Ramos (cell line): ENCODE measurements around the gene KYNU.

ENCODE experiments used
- in situ Hi-C: fragments of 300-500 bp; cut with MboI; formaldehyde crosslinking; loops from one replicate; pipeline ENCODE4 v1.14.3; 2022; ENCODE audit warnings: low sequenced_read_pairs; ENCODE audit not compliant: unreplicated experiment

Gene KYNU

DNA sequence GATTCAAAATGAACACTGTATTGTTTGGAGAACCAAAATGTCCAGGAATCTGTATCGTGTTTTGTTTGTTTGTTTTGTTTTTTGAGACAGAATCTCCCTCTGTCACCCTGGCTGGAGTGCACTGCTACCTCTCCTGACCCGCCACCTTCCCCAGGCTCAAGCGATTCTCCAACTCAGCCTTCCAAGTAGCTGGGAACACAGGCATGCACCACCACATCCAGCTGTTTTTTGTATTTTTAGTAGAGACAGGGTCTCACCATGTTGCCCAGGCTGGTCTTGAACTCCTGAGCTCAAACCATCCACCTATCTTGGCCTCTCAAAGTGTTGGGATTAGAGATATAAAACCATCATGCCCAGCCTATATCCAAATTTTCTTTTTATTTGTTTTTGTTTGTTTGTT is 74.6 kb downstream of the KYNU start:
- in situ Hi-C loops = no loop called here

DNA sequence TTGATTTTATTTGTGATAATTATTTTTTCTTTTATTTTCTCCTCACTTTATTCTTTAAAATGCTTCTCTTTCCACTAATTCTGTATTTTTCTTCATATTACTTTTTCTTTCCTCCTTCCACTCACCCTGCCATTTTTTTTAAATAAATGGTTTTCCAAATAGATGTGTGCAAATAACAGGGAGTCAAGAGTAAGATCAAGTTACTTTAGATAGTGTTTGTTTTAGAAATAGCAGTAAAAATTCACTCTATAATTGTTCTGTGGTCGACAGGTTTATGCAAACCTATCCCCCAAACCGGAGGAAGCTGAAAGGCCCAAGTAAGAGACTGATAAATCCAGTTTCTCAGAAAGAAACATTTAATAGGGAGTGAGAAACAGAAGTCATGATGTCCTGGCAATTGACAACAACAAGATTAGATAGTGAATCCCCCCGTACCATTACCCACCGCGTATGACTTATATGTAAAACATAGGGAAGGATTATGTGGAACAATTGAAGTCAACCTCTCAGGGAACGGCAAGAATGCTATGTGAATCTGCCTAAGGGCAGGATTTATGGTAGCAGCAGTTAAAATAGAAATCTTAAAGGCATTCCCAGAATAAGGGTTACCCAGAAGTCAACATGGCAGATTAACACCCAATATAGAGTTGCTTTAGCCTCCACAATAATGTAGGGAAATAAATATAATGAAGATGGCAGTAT is 75.5 kb downstream of the KYNU start:
- in situ Hi-C loops = no loop called here

DNA sequence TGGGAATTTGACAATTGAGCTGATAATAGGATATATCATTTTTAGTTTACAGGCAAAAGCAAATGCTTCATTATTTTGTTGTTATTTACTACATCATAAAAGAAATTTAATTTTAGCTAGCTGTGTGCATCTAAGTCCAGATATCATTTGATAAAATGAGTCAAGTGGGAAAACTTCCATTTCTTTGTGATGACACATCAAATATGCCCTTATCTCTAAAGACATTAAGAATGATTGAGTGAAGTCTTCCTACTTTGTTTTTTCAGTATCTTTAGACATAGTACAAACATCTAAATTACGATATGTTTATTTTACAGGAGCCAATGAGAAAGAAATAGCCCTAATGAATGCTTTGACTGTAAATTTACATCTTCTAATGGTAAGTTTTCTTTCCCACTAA is 77.0 kb downstream of the KYNU start:
- in situ Hi-C loops = no loop called here

DNA sequence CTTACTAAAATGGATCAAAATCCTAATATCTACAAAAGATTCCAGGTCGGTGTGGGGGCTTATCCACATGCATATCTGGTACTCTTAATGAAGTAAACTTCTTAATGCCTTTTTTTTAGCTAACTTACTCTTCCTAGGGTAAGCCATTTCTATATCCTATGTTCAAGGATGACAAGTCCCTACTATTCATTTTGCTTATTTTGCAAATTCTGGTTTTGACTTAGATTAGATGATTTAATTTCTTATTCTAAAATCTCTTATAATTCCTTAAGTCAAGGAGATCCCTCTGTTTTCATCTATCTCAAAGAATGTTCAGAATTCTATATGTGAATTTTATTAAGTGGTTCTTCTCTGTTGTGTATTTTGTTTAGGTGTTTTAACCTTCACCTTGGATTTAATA is 79.7 kb downstream of the KYNU start:
- in situ Hi-C loops = no loop called here

DNA sequence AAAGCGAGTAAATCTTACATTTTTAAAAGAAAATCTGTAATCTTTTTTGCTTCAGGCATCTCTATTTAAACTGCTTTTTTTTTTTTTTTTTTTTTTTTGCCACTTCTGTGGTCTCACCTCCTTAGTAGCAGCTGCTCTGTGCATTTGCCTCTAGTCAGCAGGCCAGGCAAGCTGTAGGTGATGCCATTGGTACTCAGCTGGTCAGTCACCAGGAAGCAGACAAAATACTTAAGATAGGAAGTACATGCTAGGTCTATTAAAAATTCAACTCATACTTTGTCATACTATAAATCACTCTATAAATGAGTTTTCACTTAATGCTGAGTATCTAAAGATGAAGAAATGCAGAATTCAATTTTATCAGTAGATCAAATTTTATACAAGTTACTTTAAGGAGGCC is 83.7 kb downstream of the KYNU start:
- in situ Hi-C loops = no loop called here

DNA sequence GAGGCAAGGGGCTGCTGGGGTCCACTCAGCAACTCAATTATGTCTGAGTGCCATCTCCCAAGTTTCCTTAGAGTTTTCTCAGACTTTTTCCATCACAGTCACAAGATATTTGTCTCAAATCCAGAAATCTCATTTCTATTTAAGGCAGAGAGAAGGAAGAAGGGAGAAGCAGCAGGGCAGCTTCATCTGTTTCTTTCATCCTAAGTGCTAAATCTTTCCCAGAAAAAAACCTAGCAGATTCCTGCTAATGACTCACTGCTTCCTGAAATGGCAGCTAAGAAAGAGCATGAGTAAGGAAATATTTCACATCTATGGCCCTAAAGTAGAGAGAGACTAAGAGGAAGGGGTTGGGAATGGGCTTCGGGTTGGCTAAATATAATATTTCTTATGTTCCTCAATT is 88.0 kb downstream of the KYNU start:
- in situ Hi-C loops = no loop called here

DNA sequence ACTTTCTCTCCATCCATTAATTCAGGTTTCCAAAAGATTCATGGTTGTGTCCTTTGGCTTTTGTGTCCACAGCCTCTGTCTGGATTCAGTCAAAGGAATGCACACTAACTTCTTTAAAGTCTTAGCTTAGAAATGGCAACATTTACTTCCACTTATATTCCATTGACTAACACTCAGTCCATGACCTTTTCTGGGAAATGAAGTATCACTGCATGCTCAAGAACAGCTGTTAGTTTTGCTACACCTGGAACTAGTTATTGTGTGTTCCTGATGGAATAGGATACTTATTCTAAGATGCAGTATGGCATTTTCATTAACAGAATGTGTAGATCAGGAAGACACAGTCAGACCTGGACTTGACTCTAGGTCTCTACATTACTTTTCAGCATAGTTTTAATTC is 88.8 kb downstream of the KYNU start:
- in situ Hi-C loops = no loop called here

DNA sequence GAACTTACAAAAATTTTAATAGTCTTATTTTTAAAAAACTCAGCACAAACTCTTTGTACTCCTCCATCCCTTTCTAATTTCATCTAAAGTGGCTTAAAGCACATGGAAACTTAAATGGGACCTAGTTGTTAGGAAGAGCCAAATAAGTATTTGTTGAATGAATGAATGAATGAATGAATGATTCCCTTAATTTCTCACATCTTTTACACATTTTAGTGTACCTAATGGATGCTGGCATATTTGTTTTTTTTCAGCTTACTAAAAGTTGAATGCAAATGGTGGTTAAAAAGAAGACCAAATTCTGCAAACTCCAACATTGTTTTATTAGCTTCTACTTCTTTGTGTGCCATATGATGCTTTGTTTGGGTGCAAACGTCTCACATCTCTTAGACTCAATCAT is 89.6 kb downstream of the KYNU start:
- in situ Hi-C loops = no loop called here

DNA sequence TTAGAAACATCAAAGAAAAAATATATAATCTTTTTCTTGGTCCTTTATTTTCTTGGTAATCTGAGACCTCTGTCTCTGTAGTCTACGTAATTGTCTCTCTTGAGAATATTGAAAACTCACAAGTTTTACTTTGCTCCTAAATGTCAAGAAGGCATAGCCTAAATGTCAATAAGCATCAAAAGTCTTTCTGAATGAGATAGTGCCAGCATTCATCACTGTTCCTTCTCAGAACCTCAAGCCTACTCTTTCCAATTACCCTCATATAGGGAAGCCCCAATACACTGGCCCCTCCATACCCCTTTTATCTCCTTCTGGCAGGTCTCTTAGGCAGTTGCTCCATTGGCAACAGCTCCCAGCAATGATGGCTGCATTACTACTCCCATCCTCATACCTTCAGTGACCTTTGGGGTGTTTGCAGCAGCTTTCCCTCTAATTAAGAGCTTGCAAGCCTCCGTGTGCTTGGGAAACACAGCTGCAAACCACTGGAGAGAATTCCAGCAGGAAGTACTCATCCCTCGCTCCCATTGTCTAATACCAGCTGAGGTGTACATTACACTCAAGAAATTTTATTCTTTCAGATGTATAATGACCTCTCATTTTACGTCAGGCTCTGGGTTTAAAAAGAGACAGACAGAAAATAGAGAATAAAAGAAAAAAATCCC is 95.8 kb downstream of the KYNU start:
- in situ Hi-C loops = no loop called here

DNA sequence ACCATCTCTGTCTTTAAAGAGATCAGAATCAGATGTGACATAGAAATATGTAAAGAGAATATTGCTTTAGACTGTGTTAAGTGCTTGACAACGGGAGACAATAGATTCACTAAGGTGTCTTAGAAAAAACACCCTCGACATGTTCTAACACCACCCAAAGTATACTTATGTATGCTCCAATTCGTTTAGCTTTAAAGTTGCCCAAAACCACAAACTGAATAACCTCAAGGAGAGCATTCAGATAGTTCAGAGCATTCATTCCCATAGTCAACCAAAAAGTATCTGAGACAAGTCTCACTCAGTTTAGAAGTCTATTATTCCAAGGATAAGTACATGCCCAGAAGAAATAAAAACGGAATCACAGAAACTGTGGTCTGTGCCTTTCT is 96.4 kb downstream of the KYNU start:
- in situ Hi-C loops = no loop called here

DNA sequence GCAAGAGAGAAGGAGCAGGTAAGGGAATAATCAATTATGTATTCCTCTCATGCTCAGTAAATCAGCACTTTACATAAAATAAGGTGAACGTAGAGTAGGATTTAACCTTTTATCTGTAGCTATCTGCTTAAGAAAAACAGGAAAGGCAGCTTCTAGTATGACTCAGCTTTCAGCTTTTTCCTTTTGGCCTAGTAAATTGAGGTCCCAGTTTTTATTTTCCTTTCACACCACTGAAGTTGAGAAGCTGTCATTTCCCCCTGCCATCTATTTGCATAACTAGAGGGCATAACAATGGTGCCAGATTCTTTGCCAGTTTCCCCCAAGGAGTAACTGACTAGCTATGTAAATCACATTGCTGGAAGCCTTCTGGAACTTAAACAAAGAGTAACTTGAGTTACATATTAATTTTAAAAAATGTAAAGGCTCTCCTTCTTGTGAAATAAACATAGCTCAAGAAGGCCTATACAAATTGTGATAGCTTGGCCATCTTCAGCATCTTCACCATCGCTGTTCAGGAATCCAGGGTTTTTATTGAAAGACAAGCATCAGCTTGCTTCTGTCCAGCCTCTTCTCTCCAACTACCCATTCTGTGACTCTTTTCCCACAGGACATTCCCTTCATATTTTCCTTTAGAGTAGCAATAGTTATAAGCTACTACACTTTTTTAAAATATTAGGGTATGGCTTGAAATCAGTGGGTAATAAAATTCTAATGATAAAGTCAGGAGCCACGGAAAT is 97.0 kb downstream of the KYNU start:
- in situ Hi-C loops = no loop called here

DNA sequence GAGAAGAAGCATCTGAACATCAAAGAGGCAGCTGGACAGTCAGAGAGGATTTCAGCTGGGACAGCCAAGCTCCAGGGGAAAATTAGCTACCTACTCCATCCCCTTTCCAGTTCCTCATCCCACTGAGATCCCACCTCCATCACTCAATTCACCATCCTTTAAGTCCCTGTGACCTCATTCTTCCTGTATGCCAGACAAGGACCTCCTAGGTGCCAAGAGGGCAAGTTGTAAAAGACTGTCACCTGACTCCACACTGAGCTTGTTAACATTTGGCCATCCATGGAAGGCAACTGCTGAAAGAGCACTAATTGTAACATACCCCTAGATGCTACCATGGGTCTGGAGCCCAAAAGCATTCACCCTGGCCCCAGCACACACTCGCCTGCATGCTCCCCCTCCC is 97.8 kb downstream of the KYNU start:
- in situ Hi-C loops = no loop called here

DNA sequence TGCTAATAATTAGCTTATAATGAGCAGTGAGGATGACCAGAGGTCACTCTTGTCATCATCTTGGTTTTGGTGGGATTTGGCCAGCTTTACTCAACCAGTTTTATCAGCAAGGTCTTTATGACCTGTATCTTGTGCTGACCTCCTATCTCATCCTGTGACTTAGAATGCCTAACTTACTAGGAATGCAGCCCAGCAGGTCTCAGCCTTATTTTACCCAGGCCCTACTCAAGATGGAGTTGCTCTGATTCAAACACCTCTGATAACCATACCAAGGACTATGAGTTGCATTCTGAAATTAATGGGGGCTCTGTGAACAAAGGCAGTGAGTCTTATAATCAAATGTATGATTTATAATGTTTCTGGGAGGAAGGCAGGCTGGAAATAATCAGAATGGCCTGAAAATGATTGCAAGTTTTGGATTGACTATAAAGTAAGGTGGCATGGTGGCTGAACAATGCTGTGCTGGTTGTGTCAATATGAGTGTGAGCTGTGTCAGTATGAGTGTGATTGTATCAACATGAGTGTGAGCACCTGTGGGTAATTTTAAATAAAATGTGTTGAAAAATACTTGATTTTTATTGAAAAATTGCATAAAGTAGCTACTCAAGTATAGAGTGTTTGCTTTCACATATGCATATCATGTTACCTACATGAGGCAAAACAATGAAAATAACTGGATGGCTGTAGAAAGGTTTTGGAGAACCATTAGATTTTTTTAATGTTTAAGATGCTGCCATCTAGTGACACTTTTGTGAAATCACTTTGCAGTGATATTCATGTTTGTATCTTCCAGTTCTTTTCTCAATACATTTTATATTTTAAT is 103.0 kb downstream of the KYNU start:
- in situ Hi-C loops = no loop called here

DNA sequence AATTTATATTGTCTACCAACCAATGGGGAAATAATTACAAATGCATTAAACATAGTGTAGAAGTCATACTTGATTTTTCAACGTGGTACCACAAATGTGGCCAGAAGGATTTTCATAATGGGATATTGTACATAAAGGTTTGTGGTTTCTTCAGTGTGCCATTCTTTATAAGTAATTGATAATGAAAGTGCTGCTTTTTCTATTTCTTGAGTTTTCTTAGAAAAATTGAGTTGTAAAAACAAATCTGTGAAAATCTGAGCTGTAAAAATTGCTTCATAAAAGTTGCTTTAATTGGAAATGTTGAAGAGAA is 103.6 kb downstream of the KYNU start:
- in situ Hi-C loops = no loop called here

DNA sequence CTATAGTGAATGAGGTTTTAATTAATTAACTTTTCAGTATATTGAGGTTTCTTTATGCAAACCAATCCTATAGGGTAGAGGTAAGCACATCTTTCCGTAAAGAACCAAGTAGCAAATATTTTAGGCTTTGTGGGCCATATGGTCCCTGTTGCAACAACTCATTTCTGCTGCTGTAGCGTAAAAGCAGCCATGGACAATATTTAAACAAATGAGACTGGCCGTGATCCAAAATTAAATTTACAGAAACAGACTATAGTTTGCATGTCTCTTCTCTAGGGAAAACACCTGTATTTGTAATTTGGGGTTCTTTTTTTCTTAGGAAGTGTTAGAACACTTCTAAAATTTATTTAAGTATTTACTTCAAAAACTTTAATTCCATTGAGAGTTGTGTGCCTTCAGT is 104.3 kb downstream of the KYNU start:
- in situ Hi-C loops = no loop called here

DNA sequence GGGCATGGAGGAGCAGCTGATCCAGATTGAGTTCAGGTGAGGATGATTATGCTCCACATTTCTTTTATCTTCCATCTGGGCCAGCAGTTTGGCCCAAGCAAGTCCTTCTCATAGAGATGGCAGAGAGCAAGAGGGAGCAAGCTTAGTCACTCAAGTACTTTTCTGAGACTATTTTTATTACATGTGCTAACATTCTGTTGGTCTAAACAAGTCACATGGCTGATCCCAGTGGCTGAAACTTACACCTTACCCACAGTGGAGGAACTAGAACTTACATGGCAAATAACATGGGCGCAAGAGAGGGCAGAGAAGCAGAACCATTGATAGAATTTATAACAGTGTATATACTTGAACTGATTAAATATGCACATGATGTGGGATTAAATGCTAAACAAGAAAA is 105.7 kb downstream of the KYNU start:
- in situ Hi-C loops = no loop called here

DNA sequence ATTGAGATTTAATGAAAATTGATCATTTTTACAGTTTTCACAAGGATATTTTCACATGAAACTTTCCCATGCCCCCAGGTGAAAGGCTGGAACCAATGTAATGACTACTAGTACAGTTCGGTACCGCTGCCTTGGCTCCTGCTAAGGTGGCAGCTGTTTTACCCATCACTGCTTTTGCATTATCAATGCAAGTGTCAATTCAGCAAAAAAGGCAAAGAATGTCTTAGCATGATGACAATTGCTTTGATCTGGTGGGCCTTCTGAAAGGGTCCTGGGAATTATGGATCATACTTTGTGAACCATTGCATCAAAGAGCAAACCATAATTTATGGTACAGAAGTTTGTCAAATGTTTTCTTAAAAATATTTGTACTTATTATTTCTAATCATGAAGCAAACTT is 107.2 kb downstream of the KYNU start:
- in situ Hi-C loops = no loop called here

DNA sequence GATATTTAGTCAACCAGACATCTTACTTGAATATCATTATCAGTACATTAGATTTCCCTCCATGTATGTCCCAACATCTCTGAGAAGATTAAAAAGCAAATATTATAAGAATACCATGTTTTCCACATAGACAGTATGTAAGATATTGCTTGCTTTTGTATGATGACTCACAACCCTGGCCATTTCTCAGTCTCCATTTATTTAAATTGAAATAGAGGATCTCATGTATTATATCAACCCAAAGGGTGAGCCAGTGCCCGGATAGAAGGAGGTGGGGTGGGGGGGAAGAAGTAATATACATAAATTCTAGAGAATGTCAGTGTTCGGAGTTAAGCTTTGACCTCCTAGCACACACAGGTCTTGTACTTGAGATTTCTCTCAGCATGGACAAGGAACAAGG is 109.6 kb downstream of the KYNU start:
- in situ Hi-C loops = no loop called here

DNA sequence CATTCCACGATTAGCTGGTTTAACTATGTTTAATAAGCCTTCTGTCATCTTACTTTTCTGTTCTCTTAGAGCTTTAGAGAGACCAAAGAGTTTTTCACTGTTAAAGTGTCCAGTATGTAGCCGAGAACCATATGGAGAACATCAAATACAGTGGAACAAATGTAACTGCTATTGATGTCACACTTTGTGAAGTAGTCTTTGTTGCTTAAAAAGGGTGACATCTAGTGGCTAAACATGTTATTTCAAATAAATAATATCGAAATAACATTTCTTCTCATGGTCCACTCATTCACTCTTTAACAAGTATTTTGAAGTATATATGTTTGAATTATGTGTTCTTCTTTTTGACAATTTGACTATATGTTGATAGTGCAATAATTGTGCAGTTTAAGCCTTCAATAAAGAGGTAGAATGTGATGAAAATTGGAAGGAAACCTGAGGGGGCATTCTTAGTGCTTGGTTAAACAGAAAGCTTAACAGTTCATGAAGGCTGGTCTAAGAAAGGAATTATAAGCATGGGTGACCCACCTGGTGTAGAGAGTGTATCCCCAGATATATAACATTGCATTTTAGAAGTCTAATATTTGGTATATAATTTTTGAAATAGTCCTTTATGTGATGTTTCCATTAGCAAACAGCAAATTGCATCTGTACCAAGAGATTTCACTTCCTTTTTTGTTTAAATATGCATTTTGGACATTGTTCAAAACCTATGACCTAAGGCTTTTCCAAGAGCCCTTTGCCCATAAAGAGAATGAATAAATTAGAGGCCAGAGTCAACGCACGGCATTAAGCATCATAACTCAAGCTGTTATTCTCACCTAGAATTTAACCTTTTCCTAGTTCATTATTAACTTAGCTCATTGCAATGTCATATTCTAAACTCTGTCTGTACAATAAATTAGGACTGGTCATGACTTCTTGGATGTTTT is 112.1 kb downstream of the KYNU start:
- in situ Hi-C loops = no loop called here

DNA sequence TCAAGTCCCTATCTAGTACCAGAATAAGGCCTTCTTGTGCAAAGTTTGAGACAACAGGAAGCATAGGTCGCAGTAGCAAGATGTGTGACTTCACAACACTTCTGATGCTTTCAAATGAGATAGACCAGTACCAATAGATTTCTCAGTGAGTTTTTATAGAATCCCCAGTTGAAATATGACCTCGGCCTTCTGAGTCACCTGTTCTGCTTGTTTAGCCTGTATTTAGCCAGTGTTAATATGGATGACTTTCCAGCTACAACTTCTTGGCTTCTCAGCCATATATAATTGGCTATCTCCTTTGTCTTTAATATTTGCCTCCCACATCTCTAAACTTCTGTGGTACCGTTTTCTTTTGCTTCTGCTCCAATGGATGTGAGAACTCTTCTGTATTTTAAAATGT is 113.8 kb downstream of the KYNU start:
- in situ Hi-C loops = no loop called here
